ENCODE data around the gene RBM47.

DNA sequence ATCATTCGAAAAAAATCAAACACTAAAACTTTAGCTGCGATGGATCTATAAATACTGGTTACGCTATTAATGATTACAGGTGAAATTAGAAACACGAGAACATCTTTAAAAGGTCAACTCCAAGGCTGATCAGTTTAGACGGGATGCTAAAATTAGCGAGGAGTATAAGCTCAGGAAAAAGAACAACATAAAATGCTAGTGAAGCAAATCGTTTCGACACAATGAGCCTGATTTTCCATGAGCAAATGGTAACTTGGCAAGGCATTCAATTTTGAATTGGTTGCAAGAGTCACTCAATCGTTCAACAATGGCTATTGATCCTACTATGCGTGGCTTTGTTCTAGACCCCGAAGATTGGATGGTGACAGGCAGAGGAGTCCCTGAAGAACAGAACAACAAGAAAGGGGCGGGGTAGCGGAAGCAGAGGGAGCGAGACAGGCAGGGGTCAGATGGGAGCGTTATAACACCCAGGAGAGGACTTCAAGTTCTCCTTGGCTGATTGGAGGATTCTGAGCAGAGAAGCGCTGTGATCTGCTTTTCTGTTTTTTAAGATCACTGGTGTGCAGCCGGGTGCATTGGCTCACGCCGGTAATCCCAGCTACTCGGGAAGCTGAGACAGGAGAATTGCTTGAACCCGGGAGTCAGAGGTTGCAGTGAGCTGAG, 146.5 kb downstream of the RBM47 start:
- TF ChIP-seq POLR2A (IDR thresholded peaks at IDR 0.05; ENCODE audit: low read depth) = no peak
- TF ChIP-seq, protein P1, sequence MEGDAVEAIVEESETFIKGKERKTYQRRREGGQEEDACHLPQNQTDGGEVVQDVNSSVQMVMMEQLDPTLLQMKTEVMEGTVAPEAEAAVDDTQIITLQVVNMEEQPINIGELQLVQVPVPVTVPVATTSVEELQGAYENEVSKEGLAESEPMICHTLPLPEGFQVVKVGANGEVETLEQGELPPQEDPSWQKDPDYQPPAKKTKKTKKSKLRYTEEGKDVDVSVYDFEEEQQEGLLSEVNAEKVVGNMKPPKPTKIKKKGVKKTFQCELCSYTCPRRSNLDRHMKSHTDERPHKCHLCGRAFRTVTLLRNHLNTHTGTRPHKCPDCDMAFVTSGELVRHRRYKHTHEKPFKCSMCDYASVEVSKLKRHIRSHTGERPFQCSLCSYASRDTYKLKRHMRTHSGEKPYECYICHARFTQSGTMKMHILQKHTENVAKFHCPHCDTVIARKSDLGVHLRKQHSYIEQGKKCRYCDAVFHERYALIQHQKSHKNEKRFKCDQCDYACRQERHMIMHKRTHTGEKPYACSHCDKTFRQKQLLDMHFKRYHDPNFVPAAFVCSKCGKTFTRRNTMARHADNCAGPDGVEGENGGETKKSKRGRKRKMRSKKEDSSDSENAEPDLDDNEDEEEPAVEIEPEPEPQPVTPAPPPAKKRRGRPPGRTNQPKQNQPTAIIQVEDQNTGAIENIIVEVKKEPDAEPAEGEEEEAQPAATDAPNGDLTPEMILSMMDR (IDR thresholded peaks at IDR 0.05) = no peak

All from esophagus muscularis mucosa (tissue), 3 donors.